PC-3 (cell line): ENCODE measurements around the gene TFEB. TPM values are rescaled to one million over a fixed set of nuclear protein-coding genes. Genes with fewer than 3 reads are reported as not detected.

Experiments
- ATAC-seq: fragments of 200-7000 bp; cut with Tn5 transposase; 2 replicates; pipeline ENCODE4 v1.9.1; 2020; ENCODE audit warnings: mild to moderate bottlenecking, moderate library complexity
- BruUV-seq: library from RNA; stranded (reverse); fragments of 400-500 nt; replicated peaks from 2 replicates; lab custom pipeline; 2021; lab: Mats Ljungman, UMichigan
- CTCF ChIA-PET: fragments of 300-600 bp; sonication (Branson Sonifier 250); formaldehyde crosslinking; loops from one replicate; lab custom pipeline; 2022; ENCODE audit warnings: antibody characterized with exemption; lab: Charles Lee
- POLR2A ChIA-PET: fragments of 300-600 bp; sonication (Branson Sonifier 250); formaldehyde crosslinking; loops from one replicate; lab custom pipeline; 2022; ENCODE audit warnings: antibody characterized with exemption; ENCODE audit not compliant: unreplicated experiment; lab: Charles Lee
- DNase-seq: peaks from one replicate; pipeline ENCODE4 v3.0.0-alpha.2; 2015
- H2AFZ ChIP-seq: fragments of 300-600 bp; sonication (generic); 2 replicates; pipeline ENCODE4 v1.6.0; 2016; ENCODE audit warnings: antibody characterized with exemption, low read length
- H3F3A ChIP-seq: fragments of 300-600 bp; sonication (generic); one replicate; pipeline ENCODE4 v1.6.0; 2017; ENCODE audit warnings: antibody characterized with exemption, low read length, control low read depth, mild to moderate bottlenecking; ENCODE audit not compliant: unreplicated experiment
- H3K27ac ChIP-seq: fragments of 300-600 bp; sonication (generic); 2 replicates; pipeline ENCODE4 v1.5.1; 2016; ENCODE audit warnings: mild to moderate bottlenecking, low read length
- H3K27me3 ChIP-seq: fragments of 300-600 bp; sonication (generic); 2 replicates; pipeline ENCODE4 v1.6.1; 2016; ENCODE audit warnings: low read length, mixed read lengths
- H3K36me3 ChIP-seq: fragments of 300-600 bp; sonication (generic); 2 replicates; pipeline ENCODE4 v1.6.1; 2016; ENCODE audit warnings: low read depth, mixed run types, low read length, mixed read lengths
- H3K4me1 ChIP-seq: fragments of 300-600 bp; sonication (generic); 2 replicates; pipeline ENCODE4 v1.5.1; 2016; ENCODE audit warnings: low read length; ENCODE audit not compliant: insufficient read depth
- H3K4me2 ChIP-seq: fragments of 300-600 bp; sonication (generic); 2 replicates; pipeline ENCODE4 v1.6.0; 2016; ENCODE audit warnings: low read length
- H3K4me3 ChIP-seq: fragments of 300-600 bp; sonication (generic); 2 replicates; pipeline ENCODE4 v1.5.1; 2016; ENCODE audit warnings: mild to moderate bottlenecking, low read length, mixed read lengths
- H3K79me2 ChIP-seq: fragments of 300-600 bp; sonication (generic); 2 replicates; pipeline ENCODE4 v1.6.1; 2017; ENCODE audit warnings: low read length, mixed read lengths
- H3K9ac ChIP-seq: fragments of 300-600 bp; sonication (generic); 2 replicates; pipeline ENCODE4 v1.6.0; 2016; ENCODE audit warnings: mild to moderate bottlenecking, low read length
- H3K9me2 ChIP-seq: fragments of 300-600 bp; sonication (generic); replicated peaks from 2 replicates; pipeline ENCODE4 v1.6.1; 2016; ENCODE audit warnings: mixed run types, low read length, mixed read lengths
- H3K9me3 ChIP-seq: fragments of 300-600 bp; sonication (generic); 2 replicates; pipeline ENCODE4 v1.6.1; 2016; ENCODE audit warnings: low read length, mixed read lengths
- H4K20me1 ChIP-seq: fragments of 300-600 bp; sonication (generic); 2 replicates; pipeline ENCODE4 v1.6.1; 2016; ENCODE audit warnings: low read length, mixed read lengths
- EZH2 ChIP-seq: fragments of 300-600 bp; sonication (generic); IDR thresholded peaks from one replicate; pipeline ENCODE4 v1.6.1; 2017; ENCODE audit warnings: antibody characterized with exemption, mild to moderate bottlenecking, low read length; ENCODE audit not compliant: unreplicated experiment
- EZH2phosphoT487 ChIP-seq: fragments of 300-600 bp; sonication (generic); IDR thresholded peaks from 2 replicates; pipeline ENCODE4 v1.6.1; 2018; ENCODE audit warnings: mild to moderate bottlenecking, antibody characterized with exemption, low read length, borderline replicate concordance
- intact Hi-C: fragments of 100-400 bp; cut with micrococcal nuclease; formaldehyde crosslinking; loops from 2 replicates; pipeline ENCODE4 v1.9.0; 2023
- total RNA-seq: library from RNA; depleted of rRNA; stranded (reverse); fragments of >200 nt; gene quantifications from 2 replicates; pipeline ENCODE4 v1.2.3, GENCODE V29; 2014
- TF ChIP-seq, protein P1 (sequence below): fragments of 300-600 bp; sonication (generic); conservative IDR thresholded peaks from 2 replicates; pipeline ENCODE4 v1.5.1; 2017; ENCODE audit warnings: antibody characterized with exemption, low read depth, mild to moderate bottlenecking, low read length

Gene TFEB
- total RNA-seq, 1 experiment from 2014 or later: 4.2 TPM

- Histone ChIP-seq H3K4me1 (peaks cover 11% of the 10 kb centered on the region; the same call in 1 of the 2 replicates), H3K36me3 (no peaks in the 10 kb centered on the region), H3K27ac (no peak overlapping the region), H2AFZ (no peak overlapping the region), H3K9me2 (no peaks in the 10 kb centered on the region), H3K4me2 (peak overlapping the region; percentile 76; the same call in 1 of the 2 replicates), H3K4me3 (no peak overlapping the region), H3K9ac (no peak overlapping the region), H4K20me1 (no peaks in the 10 kb centered on the region), H3K9me3 (no peaks in the 10 kb centered on the region), H3K27me3 (no peaks in the 10 kb centered on the region), H3K79me2 (no peaks in the 10 kb centered on the region), H3F3A (no peaks in the 10 kb centered on the region)
- DNase-seq (no peak), ATAC-seq (no peak)
- BruUV-seq: TSS peak; percentile 24
- intact Hi-C loops: no loop called here
- ChIA-PET POLR2A (no interaction called here), CTCF (interaction anchor here (1.2 kb wide), 1 partner anchor 54 kb away, joined by 4 read pairs; no protein-coding TSS in a partner anchor)
- TF ChIP-seq, protein P1, sequence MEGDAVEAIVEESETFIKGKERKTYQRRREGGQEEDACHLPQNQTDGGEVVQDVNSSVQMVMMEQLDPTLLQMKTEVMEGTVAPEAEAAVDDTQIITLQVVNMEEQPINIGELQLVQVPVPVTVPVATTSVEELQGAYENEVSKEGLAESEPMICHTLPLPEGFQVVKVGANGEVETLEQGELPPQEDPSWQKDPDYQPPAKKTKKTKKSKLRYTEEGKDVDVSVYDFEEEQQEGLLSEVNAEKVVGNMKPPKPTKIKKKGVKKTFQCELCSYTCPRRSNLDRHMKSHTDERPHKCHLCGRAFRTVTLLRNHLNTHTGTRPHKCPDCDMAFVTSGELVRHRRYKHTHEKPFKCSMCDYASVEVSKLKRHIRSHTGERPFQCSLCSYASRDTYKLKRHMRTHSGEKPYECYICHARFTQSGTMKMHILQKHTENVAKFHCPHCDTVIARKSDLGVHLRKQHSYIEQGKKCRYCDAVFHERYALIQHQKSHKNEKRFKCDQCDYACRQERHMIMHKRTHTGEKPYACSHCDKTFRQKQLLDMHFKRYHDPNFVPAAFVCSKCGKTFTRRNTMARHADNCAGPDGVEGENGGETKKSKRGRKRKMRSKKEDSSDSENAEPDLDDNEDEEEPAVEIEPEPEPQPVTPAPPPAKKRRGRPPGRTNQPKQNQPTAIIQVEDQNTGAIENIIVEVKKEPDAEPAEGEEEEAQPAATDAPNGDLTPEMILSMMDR: no peak
- TF ChIP-seq EZH2 (no peak), EZH2phosphoT487 (no peak)
Measured at GRCh38 chr6:41732591-41733359, 2.6 kb downstream of the TFEB start.

- no peak for DNase-seq
- intact Hi-C loops: no loop called here
- BruUV-seq: no TSS peak
- Histone ChIP-seq H3K9me2 (no peaks in the 10 kb centered on the region), H4K20me1 (no peaks in the 10 kb centered on the region), H3K9me3 (no peaks in the 10 kb centered on the region), H3F3A (no peaks in the 10 kb centered on the region), H3K4me1 (peaks cover 11% of the 10 kb centered on the region; the same call in 1 of the 2 replicates), H3K27ac (no peak overlapping the region), H2AFZ (no peak overlapping the region), H3K4me2 (no peak overlapping the region), H3K79me2 (no peaks in the 10 kb centered on the region), H3K4me3 (no peak overlapping the region), H3K9ac (no peak overlapping the region), H3K36me3 (no peaks in the 10 kb centered on the region), H3K27me3 (no peaks in the 10 kb centered on the region)
- ATAC-seq: no peak
- CTCF ChIA-PET: no interaction called here
- TF ChIP-seq, protein P1: no peak
- no peak for TF ChIP-seq EZH2
- no peak for TF ChIP-seq EZH2phosphoT487
- POLR2A ChIA-PET: no interaction called here
Measured at GRCh38 chr6:41732149-41732548, 3.3 kb downstream of the TFEB start.

- CTCF ChIA-PET: no interaction called here
- intact Hi-C loops: no loop called here
- no peak for TF ChIP-seq EZH2
- TF ChIP-seq, protein P1: no peak
- TF ChIP-seq EZH2phosphoT487: no peak
- no peaks in the 10 kb centered on the region for H3K9me2 ChIP-seq
- H3K4me1 ChIP-seq: peaks cover 11% of the 10 kb centered on the region; the same call in 1 of the 2 replicates
- no peak for ATAC-seq
- BruUV-seq: no TSS peak
- no peaks in the 10 kb centered on the region for H3K79me2 ChIP-seq
- no peak overlapping the region for H3K27ac ChIP-seq
- no peaks in the 10 kb centered on the region for H3K9me3 ChIP-seq
- no peak overlapping the region for H3K4me2 ChIP-seq
- no peaks in the 10 kb centered on the region for H3K36me3 ChIP-seq
- no peak for DNase-seq
- no peak overlapping the region for H2AFZ ChIP-seq
- no peak overlapping the region for H3K4me3 ChIP-seq
- no peak overlapping the region for H3K9ac ChIP-seq
- H4K20me1 ChIP-seq: no peaks in the 10 kb centered on the region
- no peaks in the 10 kb centered on the region for H3K27me3 ChIP-seq
- POLR2A ChIA-PET: no interaction called here
- no peaks in the 10 kb centered on the region for H3F3A ChIP-seq
Measured at GRCh38 chr6:41731561-41732086, 3.8 kb downstream of the TFEB start.
